Activated CD4-positive, alpha-beta T cell treated with anti-CD3 and anti-CD28 coated beads for 36 hours (primary cell): ENCODE measurements around the gene SLC5A10. TPM values are rescaled to one million over a fixed set of nuclear protein-coding genes. Genes with fewer than 3 reads are reported as not detected.

Experiments used
- ATAC-seq: fragments of 200-7000 bp; cut with Tn5 transposase; one replicate; pipeline ENCODE4 v1.10.0; 2021; ENCODE audit warnings: mild to moderate bottlenecking, moderate library complexity
- CTCF ChIA-PET: fragments of 350-600 bp; sonication (Branson Sonifier 250); formaldehyde crosslinking; loops from one replicate; lab custom pipeline; 2021; ENCODE audit warnings: antibody characterized with exemption; lab: Charles Lee
- POLR2A ChIA-PET: fragments of 350-600 bp; sonication (Branson Sonifier 250); formaldehyde crosslinking; loops from one replicate; lab custom pipeline; 2021; ENCODE audit warnings: antibody characterized with exemption, inconsistent platforms; lab: Charles Lee
- DNase-seq: peaks from one replicate; pipeline ENCODE4 v3.0.0-alpha.2; 2020
- H3K27ac Mint-ChIP-seq: one replicate; pipeline ENCODE4 v1.8.0; 2021; ENCODE audit warnings: mixed read lengths
- H3K27me3 Mint-ChIP-seq: one replicate; pipeline ENCODE4 v1.8.0; 2021; ENCODE audit warnings: mixed read lengths
- H3K36me3 Mint-ChIP-seq: one replicate; pipeline ENCODE4 v1.8.0; 2021; ENCODE audit warnings: low read depth, mixed read lengths
- H3K4me1 Mint-ChIP-seq: one replicate; pipeline ENCODE4 v1.8.0; 2021; ENCODE audit warnings: mixed read lengths
- H3K4me3 Mint-ChIP-seq: one replicate; pipeline ENCODE4 v1.8.0; 2021; ENCODE audit warnings: mild to moderate bottlenecking, moderate library complexity, mixed read lengths
- H3K9me3 Mint-ChIP-seq: one replicate; pipeline ENCODE4 v1.8.0; 2021; ENCODE audit warnings: low read depth, mixed read lengths
- intact Hi-C, 2 experiments: fragments of 100-400 bp; cut with DNase I in 1 of 2; cut with micrococcal nuclease in 1 of 2; formaldehyde crosslinking; loops; one replicate each; pipeline versions ENCODE4 v1.14.2 to v1.15.1; 2022 to 2024; cut with DNase I, micrococcal nuclease
- total RNA-seq, 2 experiments: library from RNA; stranded (reverse); gene quantifications; one replicate each; pipeline ENCODE4 v1.2.3, GENCODE V29; 2021

The SLC5A10 gene
- total RNA-seq, 2 experiments from 2014 or later = not detected

DNA sequence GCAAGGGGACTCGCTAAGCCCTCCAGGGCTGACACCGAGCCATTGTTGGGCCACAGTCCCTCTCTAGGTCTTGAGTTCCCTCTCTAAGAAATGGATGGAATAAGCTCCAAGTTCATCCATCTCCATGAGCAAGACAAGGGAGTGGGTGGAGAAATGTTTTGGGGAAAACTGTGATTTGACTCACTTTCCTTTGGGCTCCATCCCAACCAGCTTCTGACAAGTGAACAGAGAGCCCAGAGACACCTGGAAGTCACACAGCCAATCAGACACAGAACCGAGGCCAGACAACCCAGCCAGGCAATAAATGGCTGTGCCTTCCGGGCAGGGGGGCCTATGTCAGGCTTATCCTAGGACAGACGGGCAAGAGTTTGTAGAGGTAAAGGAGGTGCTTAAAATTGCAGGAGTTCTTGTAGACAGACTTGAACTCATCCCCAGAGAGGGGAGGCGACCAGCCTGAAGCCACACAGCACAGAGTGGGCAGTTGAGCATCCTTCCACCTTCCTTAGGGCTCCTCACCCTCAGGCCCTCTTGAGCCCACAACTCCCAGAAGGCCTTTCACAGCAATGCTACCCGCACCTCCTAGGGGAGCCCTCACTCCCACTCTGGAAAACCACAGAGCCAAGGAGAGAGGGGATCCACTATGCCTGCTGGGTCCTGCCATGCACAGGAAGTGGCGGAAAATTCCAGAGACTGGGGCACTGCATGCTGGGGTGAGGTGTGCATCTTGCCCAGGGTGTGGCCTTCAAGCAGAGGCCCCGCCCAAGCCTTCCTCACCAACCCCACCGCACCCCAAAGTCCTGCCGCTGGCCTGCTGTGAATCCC is 62.1 kb downstream of the SLC5A10 start:
- Mint-ChIP-seq H3K4me1 (no peaks in the 10 kb centered on the region), H3K36me3 (no peaks in the 10 kb centered on the region), H3K27me3 (no peaks in the 10 kb centered on the region), H3K27ac (no peak overlapping the region), H3K9me3 (no peaks in the 10 kb centered on the region), H3K4me3 (no peak overlapping the region)
- intact Hi-C loops = no loop called here
- DNase-seq = no peak
- POLR2A ChIA-PET = no interaction called here
- CTCF ChIA-PET = interaction anchor here (0.6 kb wide), 1 partner anchor 55 kb away, joined by 4 read pairs; no protein-coding TSS in a partner anchor
- no peak for ATAC-seq

DNA sequence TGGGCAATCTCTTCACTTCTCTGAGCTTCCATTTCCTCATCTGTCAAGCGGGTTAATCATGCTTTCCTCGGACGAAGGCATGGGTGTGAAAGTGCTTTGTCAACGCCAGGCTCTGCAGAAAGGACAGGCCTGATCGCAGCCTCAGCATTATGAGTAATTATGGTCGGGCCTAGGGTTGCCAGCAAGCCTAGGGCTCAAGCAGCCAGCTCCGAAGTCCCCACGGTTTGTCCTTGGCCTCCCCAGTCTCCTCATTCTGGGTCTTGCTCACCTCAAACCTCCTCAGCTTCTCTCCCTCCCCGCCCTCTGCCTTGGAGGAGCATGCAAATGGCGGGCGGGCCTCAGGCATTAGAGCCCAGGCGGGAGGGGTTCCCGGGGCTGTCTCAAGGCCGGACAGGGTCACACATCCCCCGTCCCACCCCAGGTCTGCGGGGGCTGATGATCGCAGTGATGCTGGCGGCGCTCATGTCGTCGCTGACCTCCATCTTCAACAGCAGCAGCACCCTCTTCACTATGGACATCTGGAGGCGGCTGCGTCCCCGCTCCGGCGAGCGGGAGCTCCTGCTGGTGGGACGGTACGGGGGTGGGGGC is 62.8 kb downstream of the SLC5A10 start:
- Mint-ChIP-seq H3K4me1 (no peaks in the 10 kb centered on the region), H3K9me3 (no peaks in the 10 kb centered on the region), H3K27ac (no peak overlapping the region), H3K36me3 (no peaks in the 10 kb centered on the region), H3K4me3 (no peak overlapping the region), H3K27me3 (no peaks in the 10 kb centered on the region)
- POLR2A ChIA-PET = no interaction called here
- DNase-seq (no peak), ATAC-seq (no peak)
- CTCF ChIA-PET = no interaction called here
- intact Hi-C loops = no loop called here

DNA sequence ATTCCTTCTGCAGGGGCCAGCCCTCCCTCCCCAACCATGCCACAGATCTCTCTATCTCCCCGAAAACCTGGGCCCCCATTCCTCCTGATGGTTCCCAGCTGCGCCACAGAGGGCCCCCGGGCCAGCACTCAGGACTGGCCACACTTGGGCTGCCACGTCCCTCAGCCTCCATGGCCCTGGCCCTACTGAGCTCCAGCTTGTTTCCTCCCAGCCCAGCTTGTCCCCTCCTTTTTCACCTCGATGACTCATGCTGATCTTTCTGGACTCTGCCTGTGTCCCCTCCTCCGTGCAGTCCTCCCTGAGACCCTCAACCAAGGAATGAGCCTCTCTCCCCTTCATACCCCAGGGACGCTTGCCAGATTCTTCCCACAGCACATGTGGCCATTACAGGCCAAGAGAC is 63.5 kb downstream of the SLC5A10 start:
- Mint-ChIP-seq H3K27me3 (no peaks in the 10 kb centered on the region), H3K9me3 (no peaks in the 10 kb centered on the region), H3K4me1 (no peaks in the 10 kb centered on the region), H3K4me3 (no peak overlapping the region), H3K36me3 (no peaks in the 10 kb centered on the region), H3K27ac (no peak overlapping the region)
- ATAC-seq (no peak), DNase-seq (no peak)
- intact Hi-C loops = no loop called here
- POLR2A ChIA-PET = no interaction called here
- CTCF ChIA-PET = interaction anchor here (1.1 kb wide), 1 partner anchor 46 kb away, joined by 3 read pairs; no protein-coding TSS in a partner anchor

DNA sequence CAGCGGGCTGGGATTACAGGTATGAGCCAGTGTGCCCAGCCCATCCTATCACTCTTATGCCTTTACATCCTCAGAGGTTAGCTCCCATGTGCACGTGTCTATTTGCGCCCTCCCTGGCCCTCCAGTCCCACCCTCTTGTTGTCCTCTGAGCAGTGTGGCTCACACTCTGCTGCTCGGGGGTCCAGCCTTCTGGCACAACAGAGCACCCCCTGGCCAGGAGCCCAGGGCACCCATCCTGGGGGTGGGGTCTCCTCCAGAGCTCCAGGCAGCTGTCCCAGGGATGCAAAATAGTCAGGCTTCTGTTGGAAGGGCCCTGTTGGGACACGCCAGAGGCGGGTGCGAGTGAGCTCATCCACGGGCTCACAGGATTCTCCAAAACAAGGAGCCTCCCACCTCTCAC is 64.3 kb downstream of the SLC5A10 start:
- H3K4me1 Mint-ChIP-seq = no peaks in the 10 kb centered on the region
- no peak overlapping the region for H3K4me3 Mint-ChIP-seq
- H3K27me3 Mint-ChIP-seq = no peaks in the 10 kb centered on the region
- DNase-seq (no peak), ATAC-seq (no peak)
- intact Hi-C loops = no loop called here
- CTCF ChIA-PET = interaction anchor here (1.1 to 1.4 kb wide), 2 partner anchors 14 to 47 kb away, joined by 3 read pairs; no protein-coding TSS in a partner anchor
- POLR2A ChIA-PET = no interaction called here
- H3K27ac Mint-ChIP-seq = no peak overlapping the region
- no peaks in the 10 kb centered on the region for H3K9me3 Mint-ChIP-seq
- peaks cover 4% of the 10 kb centered on the region for H3K36me3 Mint-ChIP-seq

DNA sequence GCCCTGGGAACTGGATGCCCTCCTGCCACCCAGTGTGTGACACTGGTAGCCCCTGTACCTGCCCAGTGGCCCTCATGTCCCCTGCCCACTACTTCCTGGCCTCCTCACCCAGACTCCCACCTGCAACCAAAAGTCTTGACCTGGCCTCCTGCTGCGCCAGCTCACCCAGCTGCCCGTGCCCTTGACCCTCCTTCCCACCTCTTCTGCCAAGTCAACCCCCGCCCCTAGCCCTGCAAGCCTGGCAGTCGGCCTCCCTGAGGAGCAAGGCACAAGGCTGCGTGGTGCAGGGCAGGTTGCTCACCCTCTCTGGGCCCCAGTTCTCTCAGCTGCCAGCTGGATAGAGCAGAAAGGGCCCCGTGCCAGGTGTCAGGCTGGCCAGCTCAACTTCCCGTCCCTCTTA is 64.9 kb downstream of the SLC5A10 start:
- H3K4me3 Mint-ChIP-seq = no peak overlapping the region
- peaks cover 6% of the 10 kb centered on the region for H3K36me3 Mint-ChIP-seq
- H3K27me3 Mint-ChIP-seq = no peaks in the 10 kb centered on the region
- no peaks in the 10 kb centered on the region for H3K4me1 Mint-ChIP-seq
- ChIA-PET POLR2A (no interaction called here), CTCF (interaction anchor here (1.4 kb wide), 1 partner anchor 14 kb away, joined by 3 read pairs; no protein-coding TSS in a partner anchor)
- intact Hi-C loops = no loop called here
- peak overlapping the region; percentile 34 for H3K27ac Mint-ChIP-seq
- no peak for DNase-seq
- H3K9me3 Mint-ChIP-seq = no peaks in the 10 kb centered on the region
- no peak for ATAC-seq

DNA sequence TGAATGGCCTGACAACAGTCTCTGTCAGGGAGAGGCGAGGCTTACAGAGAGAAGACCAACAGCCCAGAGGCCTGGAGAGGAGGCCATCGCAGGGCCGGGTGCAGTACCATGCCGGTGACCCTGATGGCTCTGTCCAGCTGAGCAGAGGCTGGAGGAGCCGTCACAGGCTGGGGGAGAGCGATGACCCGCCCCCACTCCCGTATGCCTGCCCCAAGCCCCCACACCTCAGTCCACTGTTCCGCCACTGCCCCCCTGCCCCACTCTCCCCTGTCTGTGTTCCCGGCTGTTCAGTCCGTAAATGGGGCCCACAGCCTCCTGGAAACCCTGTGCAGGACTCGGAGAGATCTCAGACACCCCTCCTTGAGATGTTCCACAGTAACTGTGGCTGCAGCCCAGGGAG is 65.4 kb downstream of the SLC5A10 start:
- ATAC-seq (no peak), DNase-seq (no peak)
- intact Hi-C loops = no loop called here
- no peaks in the 10 kb centered on the region for H3K4me1 Mint-ChIP-seq
- no peaks in the 10 kb centered on the region for H3K27me3 Mint-ChIP-seq
- no peak overlapping the region for H3K4me3 Mint-ChIP-seq
- POLR2A ChIA-PET = no interaction called here
- no peaks in the 10 kb centered on the region for H3K9me3 Mint-ChIP-seq
- H3K27ac Mint-ChIP-seq = no peak overlapping the region
- CTCF ChIA-PET = interaction anchor here (1.4 kb wide), 1 partner anchor 15 kb away, joined by 3 read pairs; no protein-coding TSS in a partner anchor
- H3K36me3 Mint-ChIP-seq = peaks cover 6% of the 10 kb centered on the region

DNA sequence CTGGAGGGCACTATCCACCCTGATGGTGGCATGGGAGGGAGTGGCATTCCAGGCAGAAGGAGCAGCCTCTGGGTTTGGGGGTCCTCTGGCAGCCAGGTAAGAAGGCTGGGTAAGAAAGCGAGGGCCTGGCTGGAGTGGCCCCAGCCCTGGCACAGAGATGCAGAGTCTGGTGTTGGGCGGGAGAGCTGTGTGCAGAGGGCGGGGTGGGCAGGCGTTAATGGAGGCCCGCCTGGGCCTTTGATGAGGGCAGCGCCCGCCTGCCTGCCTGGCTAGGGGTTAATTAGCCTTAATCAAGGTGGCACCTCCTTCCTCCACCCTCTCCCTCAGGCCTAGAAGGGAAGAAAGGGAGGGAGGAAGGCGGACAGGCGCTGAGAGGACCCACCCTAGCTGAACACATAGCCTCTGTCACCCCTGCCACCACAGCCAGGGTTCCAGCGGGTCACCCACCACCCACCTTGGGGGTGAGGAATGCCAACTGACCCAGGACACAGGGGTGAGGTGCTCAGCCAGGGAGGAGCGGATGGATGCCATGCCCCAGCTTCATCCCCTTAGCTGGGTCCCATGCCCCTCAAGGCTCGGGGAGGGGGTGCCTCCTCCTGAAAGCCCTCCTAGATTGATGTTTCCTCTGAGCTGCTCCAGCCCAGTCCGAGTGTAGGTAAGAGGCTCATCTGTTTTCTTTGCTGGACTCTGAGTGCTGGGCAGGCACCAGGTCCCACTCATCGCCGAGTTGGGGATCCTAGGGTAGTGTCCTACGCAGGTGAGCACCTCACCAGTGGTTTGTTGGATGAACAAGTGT is 66.0 kb downstream of the SLC5A10 start:
- Mint-ChIP-seq H3K4me1 (no peaks in the 10 kb centered on the region), H3K4me3 (no peak overlapping the region), H3K27me3 (no peaks in the 10 kb centered on the region), H3K36me3 (peaks cover 6% of the 10 kb centered on the region), H3K27ac (no peak overlapping the region), H3K9me3 (no peaks in the 10 kb centered on the region)
- ATAC-seq (no peak), DNase-seq (no peak)
- POLR2A ChIA-PET = no interaction called here
- intact Hi-C loops = no loop called here
- CTCF ChIA-PET = interaction anchor here (1.1 to 1.4 kb wide), 2 partner anchors 15 to 392 kb away, joined by 3 read pairs; no protein-coding TSS in a partner anchor

DNA sequence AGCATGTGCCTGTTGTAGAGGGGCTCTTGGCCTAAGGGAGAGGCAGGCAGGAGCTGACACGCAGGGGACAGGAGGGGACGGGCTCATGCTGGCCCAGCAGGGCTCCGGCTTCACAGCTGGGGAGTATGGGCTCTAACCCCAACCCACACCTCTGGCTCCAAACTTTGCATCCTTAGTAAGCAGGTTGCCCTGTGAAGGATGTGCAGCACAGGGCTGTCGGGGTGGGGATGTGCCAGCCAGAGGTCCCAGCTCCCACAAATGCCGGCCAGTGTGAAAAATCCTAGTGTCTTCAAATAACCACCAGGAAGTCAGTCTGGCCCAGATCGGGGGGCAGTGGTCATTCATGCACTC is 66.6 kb downstream of the SLC5A10 start:
- intact Hi-C loops = no loop called here
- ATAC-seq = no peak
- Mint-ChIP-seq H3K27ac (no peak overlapping the region), H3K9me3 (no peaks in the 10 kb centered on the region), H3K36me3 (peaks cover 6% of the 10 kb centered on the region), H3K4me1 (no peaks in the 10 kb centered on the region), H3K27me3 (no peaks in the 10 kb centered on the region), H3K4me3 (no peak overlapping the region)
- no peak for DNase-seq
- POLR2A ChIA-PET = no interaction called here
- CTCF ChIA-PET = interaction anchor here (1.1 kb wide), 1 partner anchor 393 kb away, joined by 3 read pairs; no protein-coding TSS in a partner anchor

DNA sequence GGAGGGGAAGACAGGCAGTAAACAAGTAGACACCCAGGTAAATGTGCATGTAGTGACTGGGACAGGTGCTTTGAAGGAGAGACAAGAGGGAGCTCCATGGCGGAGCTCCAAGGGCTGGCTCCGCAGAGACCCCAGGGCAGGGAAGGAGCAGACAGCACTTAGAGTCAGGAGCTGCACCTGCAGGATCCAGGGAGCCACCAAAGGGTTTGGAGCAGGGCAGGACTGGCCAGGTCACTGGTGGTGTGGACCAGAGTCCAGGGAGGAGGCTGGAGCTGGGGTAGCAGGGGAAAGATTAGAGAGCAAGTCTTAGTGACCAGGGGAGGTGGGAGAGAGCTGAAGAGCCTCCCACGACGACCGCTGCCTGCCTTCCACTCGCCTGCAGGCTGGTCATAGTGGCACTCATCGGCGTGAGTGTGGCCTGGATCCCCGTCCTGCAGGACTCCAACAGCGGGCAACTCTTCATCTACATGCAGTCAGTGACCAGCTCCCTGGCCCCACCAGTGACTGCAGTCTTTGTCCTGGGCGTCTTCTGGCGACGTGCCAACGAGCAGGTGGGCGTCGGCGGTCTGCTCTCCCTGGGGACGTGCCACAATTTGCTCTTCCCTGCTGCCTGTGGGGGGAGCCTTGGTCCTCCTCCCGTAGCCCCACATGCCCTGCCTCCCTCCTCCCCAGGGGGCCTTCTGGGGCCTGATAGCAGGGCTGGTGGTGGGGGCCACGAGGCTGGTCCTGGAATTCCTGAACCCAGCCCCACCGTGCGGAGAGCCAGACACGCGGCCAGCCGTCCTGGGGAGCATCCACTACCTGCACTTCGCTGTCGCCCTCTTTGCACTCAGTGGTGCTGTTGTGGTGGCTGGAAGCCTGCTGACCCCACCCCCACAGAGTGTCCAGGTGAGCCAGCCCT is 67.3 kb downstream of the SLC5A10 start:
- no peak for DNase-seq
- H3K9me3 Mint-ChIP-seq = no peaks in the 10 kb centered on the region
- ChIA-PET CTCF (interaction anchor here (1.1 kb wide), 1 partner anchor 393 kb away, joined by 3 read pairs; no protein-coding TSS in a partner anchor), POLR2A (no interaction called here)
- H3K27me3 Mint-ChIP-seq = no peaks in the 10 kb centered on the region
- peaks cover 6% of the 10 kb centered on the region for H3K4me1 Mint-ChIP-seq
- ATAC-seq = no peak
- peaks cover 6% of the 10 kb centered on the region for H3K36me3 Mint-ChIP-seq
- no peak overlapping the region for H3K27ac Mint-ChIP-seq
- H3K4me3 Mint-ChIP-seq = no peak overlapping the region
- intact Hi-C loops = no loop called here

DNA sequence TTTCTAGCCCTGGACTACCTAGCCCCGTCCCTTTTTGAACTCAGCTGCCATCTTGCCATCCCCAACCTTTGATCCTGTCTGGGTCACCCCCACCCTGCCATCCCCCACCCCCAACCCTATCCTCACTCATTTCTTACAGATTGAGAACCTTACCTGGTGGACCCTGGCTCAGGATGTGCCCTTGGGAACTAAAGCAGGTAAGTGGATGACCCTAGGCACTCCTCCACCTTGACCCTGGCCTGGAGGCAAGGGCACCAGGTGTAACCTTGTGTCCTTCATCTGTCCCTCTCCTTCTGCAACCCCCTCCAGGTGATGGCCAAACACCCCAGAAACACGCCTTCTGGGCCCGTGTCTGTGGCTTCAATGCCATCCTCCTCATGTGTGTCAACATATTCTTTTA is 68.1 kb downstream of the SLC5A10 start:
- Mint-ChIP-seq H3K4me1 (peaks cover 13% of the 10 kb centered on the region), H3K27me3 (no peaks in the 10 kb centered on the region), H3K27ac (peak overlapping the region; percentile 27), H3K4me3 (no peak overlapping the region), H3K36me3 (peaks cover 10% of the 10 kb centered on the region), H3K9me3 (no peaks in the 10 kb centered on the region)
- intact Hi-C loops = loop anchor here in 1 of 2 experiments (10.0 kb wide), 1 partner anchor 105 kb away; no protein-coding TSS in a partner anchor
- DNase-seq (no peak), ATAC-seq (no peak)
- ChIA-PET CTCF (no interaction called here), POLR2A (interaction anchor here (0.6 kb wide), 1 partner anchor 286 kb away, joined by 3 read pairs; no protein-coding TSS in a partner anchor)
